OCI-LY3 (cell line): ENCODE data around the gene COX5A.

ENCODE experiments used
- CTCF ChIP-seq: fragments of 200-600, 300-600 bp; sonication (generic); IDR thresholded peaks from 2 replicates; pipeline ENCODE4 v1.5.1; 2014; ENCODE audit warnings: antibody characterized with exemption, low read length, low read depth
- EZH2phosphoT487 ChIP-seq: fragments of 200-600 bp; shearing (Covaris generic); IDR thresholded peaks from 2 replicates; pipeline ENCODE4 v1.6.1; 2018; ENCODE audit warnings: antibody characterized with exemption, mixed run types, low read depth

GRCh38 chr15:74920456-74920855 lies 17.4 kb downstream of the COX5A start:
- TF ChIP-seq CTCF (no peak), EZH2phosphoT487 (no peak)
